HG03439 (cell line): ENCODE data around the gene STXBP5.
A peak's percentile ranks its signal among the peaks of the same experiment; 100 is the strongest.
"Not testable (repeated sequence)": the region's sequence is repeated elsewhere in the genome, so short reads cannot be mapped to it uniquely, and the experiment has no call there.

Experiments used
- ATAC-seq: cut with Tn5 transposase; IDR thresholded peaks from one replicate; pipeline ENCODE4 v1.9.1; 2021; ENCODE audit warnings: mild to moderate bottlenecking, moderate library complexity; ENCODE audit not compliant: unreplicated experiment

The STXBP5 gene

GRCh38 chr6:147366290-147366689 is 162.1 kb downstream of the STXBP5 start:
- ATAC-seq = no peak

GRCh38 chr6:147371325-147371724 is 167.1 kb downstream of the STXBP5 start:
- no peak for ATAC-seq

GRCh38 chr6:147372806-147373205 is 168.6 kb downstream of the STXBP5 start:
- ATAC-seq = no peak

- no peak for ATAC-seq
Observed at GRCh38 chr6:147378819-147379218, 174.6 kb downstream of the STXBP5 start.

- ATAC-seq = not testable (repeated sequence)
Observed at GRCh38 chr6:147380841-147381240, 176.6 kb downstream of the STXBP5 start.

- no peak for ATAC-seq
Observed at GRCh38 chr6:147381712-147382111, 177.5 kb downstream of the STXBP5 start.

- no peak for ATAC-seq
Observed at GRCh38 chr6:147382945-147383554, 178.8 kb downstream of the STXBP5 start.

GRCh38 chr6:147384029-147384428 is 179.8 kb downstream of the STXBP5 start:
- ATAC-seq = no peak

GRCh38 chr6:147384737-147385710 is 180.8 kb downstream of the STXBP5 start:
- ATAC-seq = peak; percentile 47

- ATAC-seq = no peak
Observed at GRCh38 chr6:147389463-147389862, 185.2 kb downstream of the STXBP5 start.

GRCh38 chr6:147390909-147391536 is 186.8 kb downstream of the STXBP5 start:
- ATAC-seq = no peak

GRCh38 chr6:147392917-147393625 is 188.9 kb downstream of the STXBP5 start:
- ATAC-seq = no peak

- no peak for ATAC-seq
Observed at GRCh38 chr6:147395158-147395557, 190.9 kb downstream of the STXBP5 start.

- no peak for ATAC-seq
Observed at GRCh38 chr6:147397306-147397705, 193.1 kb downstream of the STXBP5 start.

- no peak for ATAC-seq
Observed at GRCh38 chr6:147400968-147401367, 196.8 kb downstream of the STXBP5 start.

- ATAC-seq = no peak
Observed at GRCh38 chr6:147401779-147402178, 197.6 kb downstream of the STXBP5 start.

GRCh38 chr6:147406783-147407182 is 202.6 kb downstream of the STXBP5 start:
- ATAC-seq = no peak

- ATAC-seq = no peak
Observed at GRCh38 chr6:147407571-147407970, 203.4 kb downstream of the STXBP5 start.

GRCh38 chr6:147416622-147417021 is 212.4 kb downstream of the STXBP5 start:
- ATAC-seq = no peak

GRCh38 chr6:147417954-147418353 is 213.7 kb downstream of the STXBP5 start:
- ATAC-seq = no peak

GRCh38 chr6:147418523-147418922 is 214.3 kb downstream of the STXBP5 start:
- ATAC-seq = no peak
